HG02840 (cell line): ENCODE data around the gene SPEG.

Source experiments
- ATAC-seq: cut with Tn5 transposase; IDR thresholded peaks from one replicate; pipeline ENCODE4 v1.9.1; 2021; ENCODE audit warnings: mild to moderate bottlenecking, moderate library complexity, moderate number of reproducible peaks; ENCODE audit not compliant: unreplicated experiment, low FRiP score

SPEG gene

DNA sequence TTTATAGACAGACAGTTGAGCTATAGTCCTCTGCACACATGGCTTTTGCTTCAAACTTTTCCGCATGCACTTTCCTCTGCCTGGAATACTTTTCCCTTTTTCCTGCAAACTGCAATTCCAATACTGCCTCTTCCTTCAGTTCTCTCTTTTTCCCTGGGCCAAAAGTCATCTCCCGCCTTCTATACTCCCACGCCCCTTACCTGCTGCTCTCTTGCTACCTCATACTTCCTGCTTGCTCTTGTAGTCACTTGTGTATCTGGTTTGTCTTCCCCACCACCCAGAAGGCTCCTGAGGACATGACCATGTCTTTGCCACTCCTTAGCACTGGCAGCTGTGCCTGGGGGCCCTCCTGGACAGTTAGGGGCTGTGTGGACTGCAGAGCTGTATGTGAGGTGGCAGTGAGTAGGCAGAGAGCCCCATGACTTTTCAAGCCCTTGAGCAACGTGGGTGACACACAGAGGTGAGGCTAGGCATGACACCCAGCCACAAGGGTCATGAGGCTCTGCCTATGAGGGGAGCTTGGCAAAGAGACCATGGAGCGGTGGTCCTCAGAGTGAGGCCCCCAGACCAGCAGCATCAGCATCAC is 23.2 kb downstream of the SPEG start:
- ATAC-seq, result no peak

DNA sequence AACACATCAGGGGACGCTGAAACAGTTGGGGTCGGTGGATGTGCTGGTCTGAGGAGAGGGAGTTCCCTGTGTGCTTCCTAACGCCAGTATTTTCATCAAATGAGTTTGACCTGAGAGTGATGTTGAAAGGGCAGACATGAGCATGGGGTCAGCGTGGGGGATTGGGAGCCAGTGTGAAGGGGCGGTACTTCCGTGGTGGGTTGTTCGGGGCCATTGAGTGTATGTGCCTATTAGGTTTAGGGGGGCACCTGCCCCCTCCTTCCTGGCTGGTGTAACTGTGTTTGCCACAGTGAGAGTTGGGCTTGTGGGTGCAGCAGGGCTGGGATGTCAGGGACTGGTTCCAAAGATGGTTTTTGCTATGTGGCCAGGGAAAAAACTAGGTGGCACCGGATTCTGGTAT is 24.4 kb downstream of the SPEG start:
- no peak for ATAC-seq

DNA sequence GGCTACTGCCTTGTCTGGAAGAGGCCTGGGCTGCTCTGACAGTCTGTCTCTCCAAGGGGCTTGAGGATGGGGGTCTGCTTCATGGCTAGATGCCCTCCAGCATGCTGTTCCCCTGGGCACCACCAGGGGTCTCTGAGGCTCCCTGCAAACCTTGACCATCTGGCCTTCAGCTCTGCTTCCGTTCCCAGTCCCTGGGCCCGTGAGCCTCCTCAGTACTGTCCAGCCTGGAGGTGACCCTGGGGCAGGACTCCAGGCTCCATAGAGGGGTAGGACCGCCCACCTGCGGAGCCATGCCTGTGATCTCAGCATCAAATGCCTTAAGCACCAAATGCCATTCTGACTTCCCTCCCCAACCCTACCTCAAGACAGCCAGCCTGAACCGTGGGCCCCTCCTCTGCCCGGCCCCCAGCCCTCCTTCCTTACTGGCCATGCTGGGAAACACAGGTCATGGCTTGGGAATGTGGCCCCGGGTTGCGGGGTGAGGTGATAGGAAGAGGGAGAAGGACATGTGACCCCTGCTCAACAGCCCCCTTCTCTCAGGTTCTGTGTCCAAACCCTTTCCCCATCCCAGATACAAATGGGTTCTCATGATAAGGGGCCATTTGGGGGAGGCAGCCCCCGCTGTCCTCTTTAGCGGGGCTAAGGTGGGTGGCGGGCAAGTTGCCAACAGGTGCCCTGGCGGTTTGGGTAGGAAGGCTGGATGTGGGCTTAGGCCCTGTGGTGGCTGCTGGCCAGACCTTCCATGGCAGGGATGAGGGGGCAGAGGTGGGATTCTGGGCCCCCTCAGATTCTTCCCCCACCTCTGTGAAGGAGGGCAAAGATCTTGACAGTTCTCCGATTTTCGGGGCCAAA is 25.0 kb downstream of the SPEG start:
- ATAC-seq, result no peak

DNA sequence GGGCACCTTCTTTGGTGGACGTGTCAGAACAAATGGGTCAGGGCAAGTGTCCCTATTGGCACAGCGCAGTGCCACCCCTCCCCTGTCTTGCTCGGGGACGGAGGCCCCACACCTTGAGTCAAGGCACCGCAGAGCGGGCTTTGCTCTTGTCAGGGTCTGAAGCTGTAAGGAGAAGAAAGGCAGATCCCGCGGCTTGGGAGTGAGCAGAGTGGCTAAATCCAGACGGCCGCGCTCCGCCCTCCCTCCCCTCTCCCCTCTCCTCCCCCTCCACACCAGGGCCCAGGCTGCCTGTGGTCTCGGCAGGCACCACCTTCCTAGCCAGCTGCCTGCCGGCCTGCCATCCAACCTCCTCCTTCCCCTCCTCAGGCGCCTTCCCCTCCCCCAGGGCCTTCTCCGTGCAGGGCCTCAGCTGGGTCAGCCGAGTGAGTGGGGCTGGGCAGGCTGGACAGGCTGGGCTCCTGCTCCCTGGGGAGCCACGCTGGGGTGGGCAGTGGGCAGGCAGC is 25.8 kb downstream of the SPEG start:
- no peak for ATAC-seq

GRCh38 chr2:219461047-219461514 is 26.4 kb downstream of the SPEG start:
- no peak for ATAC-seq

- no peak for ATAC-seq
Measured at GRCh38 chr2:219461669-219462068, 27.0 kb downstream of the SPEG start.

GRCh38 chr2:219462349-219462748 is 27.7 kb downstream of the SPEG start:
- no peak for ATAC-seq

DNA sequence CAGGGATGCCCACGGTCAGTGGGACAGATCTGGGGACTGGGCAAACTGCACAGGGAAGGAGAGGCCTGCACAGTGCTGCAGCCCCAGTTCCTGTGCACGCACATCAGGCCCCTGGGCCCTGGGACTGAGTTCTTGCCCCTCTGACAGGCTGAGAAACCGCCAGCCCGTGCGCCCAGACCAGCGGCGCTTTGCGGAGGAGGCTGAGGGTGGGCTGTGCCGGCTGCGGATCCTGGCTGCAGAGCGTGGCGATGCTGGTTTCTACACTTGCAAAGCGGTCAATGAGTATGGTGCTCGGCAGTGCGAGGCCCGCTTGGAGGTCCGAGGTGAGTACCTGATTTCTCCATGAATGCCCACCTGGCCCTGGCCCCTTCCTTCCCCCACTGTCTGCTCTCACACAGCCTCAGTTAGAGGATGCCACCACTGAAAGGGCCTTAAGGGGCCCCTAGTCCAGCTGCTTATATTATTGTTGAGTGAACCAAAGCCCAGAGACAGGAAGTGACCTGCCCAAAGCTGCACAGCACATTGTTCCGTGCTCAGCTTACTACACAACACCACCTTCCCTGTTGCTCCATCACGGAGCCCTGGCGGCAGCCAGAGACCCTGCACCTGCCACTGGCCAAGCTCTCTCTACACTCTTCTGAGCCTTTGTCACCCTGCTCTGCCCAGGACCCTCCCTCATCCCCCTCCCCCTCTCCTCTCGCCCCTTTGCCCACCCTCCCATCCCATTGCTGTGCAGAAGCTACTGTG is 29.8 kb downstream of the SPEG start:
- no peak for ATAC-seq

- ATAC-seq, result no peak
Measured at GRCh38 chr2:219465659-219466561, 31.3 kb downstream of the SPEG start.

GRCh38 chr2:219466816-219467735 is 32.4 kb downstream of the SPEG start:
- no peak for ATAC-seq

DNA sequence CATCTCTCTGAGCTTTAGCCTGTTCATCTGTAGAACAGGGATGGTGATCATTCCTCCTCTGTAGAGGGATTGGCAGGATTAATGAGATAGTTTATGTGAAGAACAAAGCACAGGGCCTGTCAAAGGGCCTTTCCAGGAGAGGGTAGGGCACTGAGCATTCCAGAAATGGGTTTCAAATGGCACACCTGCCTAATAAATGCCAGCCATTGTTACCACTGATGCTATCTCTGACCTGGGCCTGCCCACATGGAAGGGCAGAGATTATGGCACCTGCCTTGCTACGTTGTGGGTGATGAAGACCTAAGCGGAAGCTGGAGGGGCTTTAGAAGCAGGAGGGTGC is 33.1 kb downstream of the SPEG start:
- no peak for ATAC-seq

DNA sequence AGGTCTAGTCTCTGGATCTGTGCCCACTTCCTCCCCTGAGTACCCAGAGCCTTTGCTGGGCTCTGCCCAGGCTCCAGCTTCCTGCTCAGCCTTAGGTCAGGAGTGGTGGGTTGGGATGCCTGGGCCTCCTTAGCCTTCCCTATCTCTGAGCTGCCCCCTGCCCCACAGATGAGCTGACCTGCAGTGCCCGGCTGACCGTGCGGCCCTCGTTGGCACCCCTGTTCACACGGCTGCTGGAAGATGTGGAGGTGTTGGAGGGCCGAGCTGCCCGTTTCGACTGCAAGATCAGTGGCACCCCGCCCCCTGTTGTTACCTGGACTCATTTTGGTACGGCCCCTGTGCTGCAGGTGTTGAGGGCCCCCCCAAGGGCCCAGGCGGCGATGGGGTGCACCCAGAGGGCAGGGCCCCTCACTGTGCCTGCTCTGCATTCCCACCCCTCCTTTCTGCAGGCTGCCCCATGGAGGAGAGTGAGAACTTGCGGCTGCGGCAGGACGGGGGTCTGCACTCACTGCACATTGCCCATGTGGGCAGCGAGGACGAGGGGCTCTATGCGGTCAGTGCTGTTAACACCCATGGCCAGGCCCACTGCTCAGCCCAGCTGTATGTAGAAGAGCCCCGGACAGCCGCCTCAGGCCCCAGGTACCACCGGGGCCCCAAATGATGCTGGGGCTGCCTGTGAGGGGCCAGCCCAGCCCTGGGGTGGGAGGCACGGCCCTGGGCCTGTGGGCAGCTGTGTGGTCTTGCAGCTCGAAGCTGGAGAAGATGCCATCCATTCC is 34.0 kb downstream of the SPEG start:
- no peak for ATAC-seq

- no peak for ATAC-seq
Measured at GRCh38 chr2:219469186-219469724, 34.6 kb downstream of the SPEG start.

DNA sequence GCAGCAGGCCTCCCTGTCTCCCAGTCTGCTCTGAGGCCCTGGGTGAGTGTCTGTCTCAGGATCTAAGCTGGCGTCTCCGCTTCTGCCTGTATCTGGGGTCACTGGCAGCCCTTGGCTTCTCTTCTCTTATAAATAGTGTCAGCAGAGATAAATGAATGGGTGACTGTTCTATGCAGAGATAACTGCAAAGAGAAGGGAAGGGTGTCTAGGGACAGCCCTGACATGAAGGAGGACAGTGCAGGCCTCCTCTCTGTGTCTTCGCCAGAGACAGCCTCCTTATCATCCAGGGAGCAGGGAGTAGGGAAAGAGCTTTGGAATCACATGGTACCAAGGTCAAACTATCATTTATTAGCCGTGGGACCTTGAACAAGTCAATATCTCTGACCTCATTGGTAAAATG is 35.8 kb downstream of the SPEG start:
- no peak for ATAC-seq

DNA sequence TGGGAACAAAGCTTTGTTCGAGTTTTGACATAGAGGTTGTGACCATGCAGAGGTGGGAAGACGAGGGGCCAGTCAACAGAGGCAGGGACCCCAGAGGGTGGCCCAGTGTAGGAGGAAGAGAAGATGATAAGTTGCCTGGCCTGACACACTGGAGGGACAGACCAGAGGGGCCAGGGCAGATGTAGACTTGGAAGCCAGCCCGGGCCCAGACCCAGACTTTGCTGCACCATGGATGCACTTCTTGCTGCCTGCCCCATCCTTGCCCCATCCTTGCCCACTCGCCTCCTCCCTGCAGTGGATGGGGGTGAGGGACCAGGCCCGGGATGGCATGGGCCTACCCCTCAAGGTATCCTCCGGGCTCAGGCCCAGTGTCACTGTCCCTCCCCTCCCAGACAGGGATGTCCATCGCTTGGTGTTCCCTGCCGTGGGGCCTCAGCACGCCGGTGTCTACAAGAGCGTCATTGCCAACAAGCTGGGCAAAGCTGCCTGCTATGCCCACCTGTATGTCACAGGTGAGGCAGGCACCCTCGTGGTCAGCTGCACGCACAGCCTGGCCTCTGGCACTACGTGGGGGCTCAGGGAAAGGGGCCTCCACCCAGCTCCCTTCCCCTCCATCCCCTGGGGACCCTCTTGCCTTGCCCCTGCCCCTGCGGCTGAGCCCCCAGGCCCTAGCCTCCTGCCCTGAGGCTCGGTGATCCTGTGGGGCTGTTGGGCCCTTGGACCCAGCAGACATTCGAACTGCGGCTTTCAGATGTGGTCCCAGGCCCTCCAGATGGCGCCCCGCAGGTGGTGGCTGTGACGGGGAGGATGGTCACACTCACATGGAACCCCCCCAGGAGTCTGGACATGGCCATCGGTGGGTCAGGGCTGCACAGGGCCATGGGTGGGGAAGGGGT is 37.1 kb downstream of the SPEG start:
- no peak for ATAC-seq

DNA sequence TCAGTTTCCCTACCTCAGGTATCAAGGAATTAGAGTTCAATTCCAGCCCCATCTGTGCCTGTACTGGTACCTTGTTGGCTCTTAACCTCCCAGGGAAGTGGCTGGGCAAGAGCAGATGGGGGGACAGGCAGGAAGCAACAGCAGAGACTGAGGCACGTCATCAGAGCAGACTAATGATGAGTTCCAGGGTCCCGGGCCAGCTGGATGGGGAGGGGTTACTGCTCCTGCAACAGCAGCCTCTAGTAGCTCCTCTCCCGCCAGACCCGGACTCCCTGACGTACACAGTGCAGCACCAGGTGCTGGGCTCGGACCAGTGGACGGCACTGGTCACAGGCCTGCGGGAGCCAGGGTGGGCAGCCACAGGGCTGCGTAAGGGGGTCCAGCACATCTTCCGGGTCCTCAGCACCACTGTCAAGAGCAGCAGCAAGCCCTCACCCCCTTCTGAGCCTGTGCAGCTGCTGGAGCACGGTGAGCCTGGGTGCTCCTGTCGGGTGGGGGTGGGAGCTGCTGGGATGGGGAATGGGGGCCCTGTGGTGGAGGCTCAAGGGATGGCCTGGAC is 38.1 kb downstream of the SPEG start:
- ATAC-seq, result no peak

- ATAC-seq, result no peak
Measured at GRCh38 chr2:219473511-219473910, 38.9 kb downstream of the SPEG start.
